ENCODE measurements around the gene HNF1A. TPM values are rescaled to one million over a fixed set of nuclear protein-coding genes. Genes with fewer than 3 reads are reported as not detected.

The HNF1A gene
- total RNA-seq, 2 donors from 2014 or later: not detected

- Mint-ChIP-seq H3K27me3 (peaks cover 14 to 16% of the 10 kb centered on the region in 2 donors), H3K27ac (no peak overlapping the region), H3K36me3 (peaks cover under 1% of the 10 kb centered on the region), H3K9me3 (peaks cover 10% of the 10 kb centered on the region), H3K4me1 (ENCODE audit: low read depth in 2 of 2) (no peaks in the 10 kb centered on the region), H3K4me3 (no peak overlapping the region)
- ATAC-seq: peak in 1 of 2 donors; percentile 37
- DNase-seq (ENCODE audit: low spot score): no peak
Measured at GRCh38 chr12:120999191-121000120, 21.1 kb downstream of the HNF1A start.

- Mint-ChIP-seq H3K4me3 (no peak overlapping the region), H3K9me3 (no peaks in the 10 kb centered on the region), H3K36me3 (peaks cover 5% of the 10 kb centered on the region), H3K27ac (no peak overlapping the region), H3K4me1 (ENCODE audit: low read depth in 2 of 2) (peaks cover 4% of the 10 kb centered on the region in 2 donors), H3K27me3 (peaks cover 3 to 5% of the 10 kb centered on the region in 2 donors)
- no peak for DNase-seq (ENCODE audit: low spot score)
- ATAC-seq: no peak
Measured at GRCh38 chr12:121000530-121000929, 22.2 kb downstream of the HNF1A start.

DNA sequence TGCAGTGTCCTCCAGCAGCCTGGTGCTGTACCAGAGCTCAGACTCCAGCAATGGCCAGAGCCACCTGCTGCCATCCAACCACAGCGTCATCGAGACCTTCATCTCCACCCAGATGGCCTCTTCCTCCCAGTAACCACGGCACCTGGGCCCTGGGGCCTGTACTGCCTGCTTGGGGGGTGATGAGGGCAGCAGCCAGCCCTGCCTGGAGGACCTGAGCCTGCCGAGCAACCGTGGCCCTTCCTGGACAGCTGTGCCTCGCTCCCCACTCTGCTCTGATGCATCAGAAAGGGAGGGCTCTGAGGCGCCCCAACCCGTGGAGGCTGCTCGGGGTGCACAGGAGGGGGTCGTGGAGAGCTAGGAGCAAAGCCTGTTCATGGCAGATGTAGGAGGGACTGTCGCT is 22.7 kb downstream of the HNF1A start:
- H3K9me3 Mint-ChIP-seq: no peaks in the 10 kb centered on the region
- no peak for DNase-seq (ENCODE audit: low spot score)
- no peak for ATAC-seq
- peaks cover 5% of the 10 kb centered on the region in 2 donors for H3K4me1 Mint-ChIP-seq (ENCODE audit: low read depth in 2 of 2)
- no peak overlapping the region for H3K4me3 Mint-ChIP-seq
- H3K27me3 Mint-ChIP-seq: no peaks in the 10 kb centered on the region
- no peak overlapping the region for H3K27ac Mint-ChIP-seq
- peaks cover 5% of the 10 kb centered on the region for H3K36me3 Mint-ChIP-seq

GRCh38 chr12:121001841-121002483 is 23.6 kb downstream of the HNF1A start:
- Mint-ChIP-seq H3K36me3 (peaks cover 5% of the 10 kb centered on the region), H3K9me3 (no peaks in the 10 kb centered on the region), H3K27me3 (no peaks in the 10 kb centered on the region), H3K4me3 (no peak overlapping the region), H3K27ac (no peak overlapping the region), H3K4me1 (ENCODE audit: low read depth in 2 of 2) (peaks cover 5% of the 10 kb centered on the region in 2 donors)
- ATAC-seq: no peak
- no peak for DNase-seq (ENCODE audit: low spot score)

DNA sequence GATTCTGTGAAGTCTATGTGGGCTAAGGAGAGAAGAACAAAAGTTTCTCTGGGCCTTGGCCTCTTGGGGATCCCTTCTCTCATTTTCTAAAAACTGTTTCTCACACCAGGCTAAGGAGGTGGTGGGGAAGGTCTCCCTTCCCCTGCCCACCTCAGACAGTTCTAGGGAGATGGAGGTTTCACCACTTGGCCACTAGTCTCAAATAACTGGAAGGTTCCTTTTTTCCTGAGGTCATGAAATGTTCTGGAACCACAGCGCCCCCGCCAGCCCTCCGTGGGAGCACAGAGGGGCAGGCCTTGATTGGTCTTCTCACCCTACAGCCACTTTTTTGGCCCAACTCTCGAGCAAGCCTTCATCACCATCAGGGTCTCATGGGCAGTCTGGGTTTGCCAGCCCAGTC is 25.3 kb downstream of the HNF1A start:
- Mint-ChIP-seq H3K36me3 (peaks cover 5% of the 10 kb centered on the region), H3K4me3 (no peak overlapping the region), H3K27ac (no peak overlapping the region)

GRCh38 chr12:121004253-121004815 is 26.0 kb downstream of the HNF1A start:
- H3K36me3 Mint-ChIP-seq: peaks cover 5% of the 10 kb centered on the region
- no peak for ATAC-seq
- no peak overlapping the region for H3K4me3 Mint-ChIP-seq
- no peaks in the 10 kb centered on the region for H3K9me3 Mint-ChIP-seq
- H3K27ac Mint-ChIP-seq: peak overlapping the region in 1 of 2 donors; percentile 62
- DNase-seq (ENCODE audit: low spot score): no peak
- no peaks in the 10 kb centered on the region for H3K27me3 Mint-ChIP-seq
- H3K4me1 Mint-ChIP-seq (ENCODE audit: low read depth in 2 of 2): peaks cover 5% of the 10 kb centered on the region in 2 donors

More for the DNA sequence above, 25.3 kb downstream of the HNF1A start:
- Mint-ChIP-seq H3K9me3 (no peaks in the 10 kb centered on the region), H3K4me1 (ENCODE audit: low read depth in 2 of 2) (peaks cover 5% of the 10 kb centered on the region in 2 donors), H3K27me3 (no peaks in the 10 kb centered on the region)
- DNase-seq (ENCODE audit: low spot score) (no peak), ATAC-seq (no peak)

GRCh38 chr12:121005346-121005815 is 27.0 kb downstream of the HNF1A start:
- H3K36me3 Mint-ChIP-seq: peaks cover 5% of the 10 kb centered on the region
- peaks cover 5% of the 10 kb centered on the region in 2 donors for H3K4me1 Mint-ChIP-seq (ENCODE audit: low read depth in 2 of 2)
- H3K9me3 Mint-ChIP-seq: no peaks in the 10 kb centered on the region
- DNase-seq (ENCODE audit: low spot score) (no peak), ATAC-seq (peak; percentile 53 to 74)
- H3K4me3 Mint-ChIP-seq: no peak overlapping the region
- peak overlapping the region; percentile 38 to 62 for H3K27ac Mint-ChIP-seq
- H3K27me3 Mint-ChIP-seq: no peaks in the 10 kb centered on the region

DNA sequence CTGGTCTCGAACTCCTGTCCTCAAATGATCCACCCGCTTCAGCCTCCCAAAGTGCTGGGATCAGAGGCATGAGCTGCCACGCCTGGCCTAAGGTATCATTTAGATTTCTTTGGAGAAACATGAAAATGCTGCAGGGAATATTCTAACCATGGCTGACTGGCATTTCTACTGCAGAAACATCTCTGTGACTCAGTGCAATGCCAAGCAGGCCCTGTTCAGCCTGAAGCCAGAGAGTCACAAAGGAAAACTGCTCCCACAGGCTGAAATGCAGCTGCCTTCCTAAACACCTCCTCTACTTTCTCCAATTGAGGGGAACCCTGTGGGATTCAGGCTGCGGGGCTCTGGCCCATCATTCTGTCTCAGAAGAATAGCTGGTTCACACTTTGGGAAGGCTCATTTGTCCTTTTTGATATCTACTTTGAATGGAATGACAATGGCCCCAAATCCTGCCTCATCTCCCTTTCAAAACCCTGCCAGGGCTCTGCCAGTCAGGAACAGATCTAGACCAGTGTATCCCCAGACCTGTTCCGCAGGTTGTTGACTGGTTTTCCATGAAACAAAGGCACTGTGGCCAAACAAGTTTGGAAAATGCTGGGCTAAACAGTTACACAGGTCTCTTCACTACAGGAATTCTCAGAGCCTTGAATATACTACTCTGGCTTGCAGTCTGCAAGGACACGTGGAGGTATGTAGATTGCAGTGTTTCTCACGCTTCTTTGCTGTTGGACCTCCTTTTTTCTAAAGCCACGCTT is 30.2 kb downstream of the HNF1A start:
- Mint-ChIP-seq H3K36me3 (peaks cover 12% of the 10 kb centered on the region), H3K4me1 (ENCODE audit: low read depth in 2 of 2) (peaks cover 5 to 9% of the 10 kb centered on the region in 2 donors), H3K4me3 (no peak overlapping the region), H3K27me3 (no peaks in the 10 kb centered on the region), H3K27ac (no peak overlapping the region), H3K9me3 (no peaks in the 10 kb centered on the region)
- no peak for ATAC-seq
- DNase-seq (ENCODE audit: low spot score): no peak

DNA sequence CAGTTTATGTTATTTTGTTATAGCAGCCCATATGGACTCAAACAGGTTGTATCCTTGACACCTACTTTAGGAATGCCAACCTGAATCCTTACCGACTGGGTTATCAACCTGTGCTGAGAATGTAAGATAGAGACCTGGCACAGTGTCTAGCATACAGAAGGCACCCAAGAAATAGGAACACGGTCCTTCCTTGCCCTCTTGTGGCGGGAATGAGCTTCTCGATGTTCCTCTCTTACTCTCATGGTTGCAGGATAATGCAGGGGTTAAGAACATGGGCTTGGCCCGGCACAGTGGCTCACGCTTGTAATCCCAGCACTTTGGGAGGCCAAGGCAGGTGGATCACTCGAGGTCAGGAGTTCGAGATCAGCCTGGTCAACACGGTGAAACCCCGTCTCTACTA is 31.4 kb downstream of the HNF1A start:
- Mint-ChIP-seq H3K9me3 (no peaks in the 10 kb centered on the region), H3K4me1 (ENCODE audit: low read depth in 2 of 2) (peaks cover 8 to 11% of the 10 kb centered on the region in 2 donors), H3K36me3 (peaks cover 9% of the 10 kb centered on the region), H3K27ac (no peak overlapping the region), H3K27me3 (no peaks in the 10 kb centered on the region), H3K4me3 (no peak overlapping the region)
- ATAC-seq (no peak), DNase-seq (ENCODE audit: low spot score) (no peak)

- H3K36me3 Mint-ChIP-seq: peaks cover 8% of the 10 kb centered on the region
Measured at GRCh38 chr12:121010860-121011259, 32.5 kb downstream of the HNF1A start.

DNA sequence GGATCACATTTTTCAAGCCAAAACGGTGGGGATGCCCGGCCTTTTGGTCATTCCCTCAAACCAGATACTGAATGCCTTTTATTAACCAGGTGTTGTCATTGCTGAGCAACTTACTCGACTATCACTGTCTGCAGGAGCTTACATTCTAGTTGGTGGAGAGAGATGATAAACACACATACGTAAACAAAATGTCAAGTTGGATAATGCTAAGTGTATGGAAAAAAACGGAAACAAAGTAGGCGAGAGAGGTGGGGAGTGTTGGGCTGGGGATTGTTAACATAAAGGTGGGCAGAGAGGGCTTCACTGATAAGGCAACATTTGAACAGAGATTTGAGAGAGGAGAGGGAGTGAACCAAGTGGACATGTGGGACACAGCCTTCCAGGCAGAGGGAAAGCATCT is 33.5 kb downstream of the HNF1A start:
- DNase-seq (ENCODE audit: low spot score): no peak
- Mint-ChIP-seq H3K36me3 (peaks cover 8% of the 10 kb centered on the region), H3K4me1 (ENCODE audit: low read depth in 2 of 2) (peaks cover 19 to 21% of the 10 kb centered on the region in 2 donors)

More at GRCh38 chr12:121010860-121011259, 32.5 kb downstream of the HNF1A start:
- ATAC-seq: no peak
- Mint-ChIP-seq H3K27ac (no peak overlapping the region), H3K27me3 (no peaks in the 10 kb centered on the region), H3K4me3 (no peak overlapping the region), H3K4me1 (ENCODE audit: low read depth in 2 of 2) (peaks cover 14 to 15% of the 10 kb centered on the region in 2 donors), H3K9me3 (no peaks in the 10 kb centered on the region)
- no peak for DNase-seq (ENCODE audit: low spot score)

GRCh38 chr12:121013715-121014114 is 35.4 kb downstream of the HNF1A start:
- Mint-ChIP-seq H3K27ac (no peak overlapping the region), H3K4me3 (no peak overlapping the region), H3K9me3 (no peaks in the 10 kb centered on the region), H3K4me1 (ENCODE audit: low read depth in 2 of 2) (peaks cover 19 to 21% of the 10 kb centered on the region in 2 donors), H3K27me3 (no peaks in the 10 kb centered on the region), H3K36me3 (peaks cover 8% of the 10 kb centered on the region)
- DNase-seq (ENCODE audit: low spot score): no peak
- no peak for ATAC-seq

More for the DNA sequence above, 33.5 kb downstream of the HNF1A start:
- Mint-ChIP-seq H3K27ac (no peak overlapping the region), H3K4me3 (no peak overlapping the region), H3K27me3 (no peaks in the 10 kb centered on the region), H3K9me3 (no peaks in the 10 kb centered on the region)
- ATAC-seq: no peak

Data from natural killer cell treated with Interleukin-12 subunit alpha and Interleukin-12 subunit beta and Interleukin-15 and Interleukin-18, amount 100 ng/mL, for 72 hours (primary cell).